Measurements from ENCODE around the gene LPAR3.

Gene LPAR3

DNA sequence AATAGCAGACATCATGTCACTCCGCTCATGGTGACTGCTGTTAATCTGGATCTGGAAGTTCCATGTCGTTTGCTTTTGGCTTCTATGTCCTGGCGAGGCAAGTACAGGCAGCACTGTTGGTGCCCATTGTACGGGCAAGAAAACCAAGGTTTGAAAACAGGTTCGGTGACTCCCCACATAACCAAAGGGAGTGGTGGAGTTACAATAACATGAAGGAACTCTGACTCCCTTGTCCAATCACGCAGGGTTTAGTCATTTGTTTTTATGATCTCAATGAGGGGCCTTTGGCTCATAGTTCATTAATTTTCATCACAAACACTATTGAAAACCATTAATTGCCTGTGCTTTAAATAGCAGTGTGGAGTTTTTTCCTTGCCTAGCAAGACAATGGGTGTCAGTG, 119.8 kb downstream of the LPAR3 start:
- DNase-seq = no peak

DNA sequence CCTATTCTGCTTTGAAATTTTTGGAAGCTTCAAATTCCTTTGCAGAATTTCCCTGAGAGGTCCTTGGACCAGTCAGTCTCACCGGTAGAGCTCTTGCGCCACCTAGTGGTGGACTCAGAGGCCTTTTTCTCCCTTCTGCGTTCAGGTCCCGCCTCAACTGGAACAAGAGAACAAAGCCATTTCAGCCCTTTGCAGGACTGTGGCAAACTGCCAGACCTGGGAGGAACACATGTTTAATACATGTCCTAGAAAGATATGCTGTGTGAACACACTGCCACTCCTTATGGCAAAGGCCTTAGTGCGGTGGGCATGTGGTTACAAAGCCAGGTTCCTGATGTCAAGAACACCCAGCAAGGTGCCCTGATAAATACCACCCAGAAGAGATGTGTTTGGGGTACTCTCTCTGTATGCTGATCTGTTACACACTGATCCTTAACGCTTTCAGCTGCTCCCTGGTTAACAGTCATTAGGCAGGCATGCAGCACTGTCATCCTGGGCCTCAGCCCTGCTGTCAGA, 120.5 kb downstream of the LPAR3 start:
- DNase-seq = peak; percentile 77

DNA sequence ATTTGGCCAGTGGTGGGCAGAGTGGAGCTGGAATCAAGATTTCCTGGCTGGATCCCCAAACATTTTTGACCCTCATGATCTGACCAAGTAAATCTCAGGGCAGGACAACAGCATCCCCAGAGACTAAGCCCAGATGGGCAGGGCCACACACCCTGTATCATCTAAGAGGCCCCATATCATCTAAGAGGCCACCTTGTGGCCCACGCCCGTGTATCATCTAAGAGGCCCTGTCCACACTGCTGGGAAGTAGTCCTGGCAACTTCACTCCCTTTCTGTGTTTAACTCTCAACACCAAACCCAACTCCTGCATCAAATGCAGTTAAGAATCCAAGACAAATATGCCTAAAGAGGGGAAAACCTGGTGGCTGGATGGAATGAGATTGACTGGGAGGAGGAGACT, 121.1 kb downstream of the LPAR3 start:
- no peak for DNase-seq

DNA sequence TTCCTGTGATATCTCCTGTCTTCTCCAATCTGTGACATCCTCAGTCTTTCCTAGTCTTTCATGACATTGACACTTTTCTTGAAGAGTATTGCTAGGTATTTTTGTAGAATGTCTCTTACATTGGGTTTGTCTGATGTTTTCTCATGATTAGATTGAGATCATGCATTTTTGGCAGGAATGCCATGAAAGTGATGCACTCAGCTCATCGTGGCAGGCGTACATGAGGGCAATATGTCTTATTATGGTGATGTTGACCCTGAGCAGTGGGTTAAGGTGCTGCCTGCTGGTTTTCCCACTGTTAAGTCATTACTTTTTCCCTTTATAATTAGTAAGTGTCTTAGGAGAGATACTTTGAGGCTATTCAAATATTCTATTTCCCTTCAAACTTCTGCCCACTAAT, 122.5 kb downstream of the LPAR3 start:
- no peak for DNase-seq

DNA sequence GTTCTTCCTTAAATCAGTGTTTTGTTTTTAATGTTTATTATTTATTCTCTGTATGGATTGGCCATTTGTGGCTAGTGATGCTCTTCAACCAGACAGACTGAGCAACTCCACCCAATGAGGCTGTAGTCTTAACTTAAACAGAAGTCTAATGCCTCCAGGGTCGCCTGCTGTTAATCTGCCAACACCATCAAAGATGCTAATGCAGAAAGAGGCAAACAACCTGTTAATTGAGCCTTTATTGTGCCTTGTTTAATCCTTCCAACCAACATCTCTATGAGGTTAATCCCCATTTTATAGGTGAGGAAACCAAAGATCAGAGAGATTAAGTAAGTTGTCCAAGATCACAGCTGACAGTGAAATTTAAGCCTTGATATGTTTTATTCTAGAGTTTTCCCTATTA, 123.4 kb downstream of the LPAR3 start:
- no peak for DNase-seq

DNA sequence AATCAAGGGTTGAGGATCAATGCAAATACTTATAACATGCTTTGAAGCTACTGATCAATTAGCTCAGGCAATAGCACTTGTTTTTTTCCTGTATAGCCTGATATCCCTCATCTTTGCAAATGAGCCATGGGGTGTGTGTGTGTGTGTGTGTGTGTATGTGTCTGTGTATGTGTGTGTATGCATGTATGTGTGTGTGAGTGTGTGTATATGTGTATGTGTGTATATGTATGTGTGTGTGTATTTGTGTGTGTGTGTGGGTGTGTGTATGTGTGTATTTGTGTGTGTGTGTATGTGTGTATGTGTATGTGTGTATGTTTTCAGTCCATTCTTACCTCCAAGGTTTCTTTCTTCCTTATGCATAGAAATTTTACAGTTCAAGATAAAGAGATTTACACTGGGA, 124.4 kb downstream of the LPAR3 start:
- no peak for DNase-seq

DNA sequence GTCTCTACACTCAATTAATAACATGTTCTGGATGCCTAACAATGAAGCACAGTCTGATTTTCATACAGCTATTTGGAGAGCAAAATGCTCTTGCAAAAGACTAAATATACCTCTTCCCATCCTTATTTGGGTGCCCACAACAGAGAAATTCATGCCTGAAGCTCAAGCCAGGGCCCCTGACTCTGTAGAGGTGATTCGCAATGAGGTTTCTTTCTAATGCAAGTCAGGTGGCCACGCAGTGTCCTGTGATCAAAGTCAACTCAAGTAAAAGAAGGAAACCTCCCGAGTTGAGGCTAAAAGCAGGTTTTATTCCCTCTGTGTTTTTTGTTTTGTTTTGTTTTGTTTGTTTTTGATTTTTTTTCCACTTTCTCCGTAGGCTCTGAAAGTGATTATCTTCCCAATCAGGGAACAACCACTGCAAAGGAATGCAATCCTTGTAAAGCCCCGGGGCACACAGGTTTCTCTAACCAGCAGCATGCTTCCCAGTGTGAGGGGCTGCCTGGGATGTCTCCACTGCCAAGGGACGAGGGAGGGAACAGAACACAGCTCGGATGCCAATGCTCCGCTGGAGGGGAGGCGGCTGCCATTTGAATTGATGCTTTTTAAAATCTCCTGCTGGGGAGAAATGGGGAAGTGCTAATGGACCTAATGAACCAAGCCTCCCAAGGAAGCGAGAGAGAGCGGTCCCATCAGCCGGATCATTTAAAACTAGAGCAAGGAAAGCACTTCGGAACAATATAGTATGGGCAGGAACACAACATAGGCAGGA, 128.9 kb downstream of the LPAR3 start:
- no peak for DNase-seq

DNA sequence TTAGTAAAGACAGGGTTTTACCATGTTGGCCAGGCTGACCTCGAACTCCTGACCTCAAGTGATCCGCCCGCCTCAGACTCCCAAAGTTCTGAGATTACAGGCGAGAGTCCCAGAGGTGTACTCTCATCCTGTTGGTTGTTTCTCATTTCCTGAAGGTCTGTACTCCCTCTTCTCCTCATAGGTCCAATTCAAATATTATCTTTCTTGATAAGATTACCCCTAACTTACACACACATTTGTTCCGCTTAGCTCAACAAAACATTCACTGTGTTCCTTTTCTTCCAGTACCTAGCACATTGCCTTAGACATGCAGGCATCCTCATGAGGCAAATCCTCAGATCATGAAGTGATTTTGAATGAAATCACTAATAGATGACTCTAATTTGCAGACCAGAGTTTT, 130.3 kb downstream of the LPAR3 start:
- DNase-seq = no peak
